ENCODE results near the gene CNP. TPM values are rescaled to one million over a fixed set of nuclear protein-coding genes. Genes with fewer than 3 reads are reported as not detected.
"Not testable (repeated sequence)": the region's sequence is repeated elsewhere in the genome, so short reads cannot be mapped to it uniquely, and the experiment has no call there.

Gene CNP
- total RNA-seq, 1 experiment from 2014 or later, result 104 TPM

DNA sequence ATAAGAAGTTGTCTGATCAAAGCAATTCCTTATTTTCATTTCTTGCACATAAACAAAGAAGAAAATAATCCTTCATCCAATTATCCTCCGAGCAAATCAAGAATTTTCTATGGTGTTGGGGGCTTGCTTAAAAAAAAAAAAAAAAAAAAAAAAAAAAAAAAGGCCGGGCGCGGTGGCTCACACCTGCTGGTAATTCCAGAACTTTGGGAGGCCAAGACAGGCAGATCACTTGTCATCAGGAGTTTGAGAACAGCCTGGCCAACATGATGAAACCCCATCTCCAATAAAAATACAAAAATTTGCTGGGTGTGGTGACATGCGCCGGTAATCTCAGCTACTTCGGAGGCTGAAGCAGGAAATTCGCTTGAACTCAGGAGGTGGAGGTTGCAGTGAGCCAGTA lies 19.3 kb downstream of the CNP start:
- DNase-seq (ENCODE audit: low read depth, low spot score), result no peak
- in situ Hi-C loops (cut with HindIII; ENCODE audit: low pct_unique_long_range_greater_than_20kb, low sequenced_read_pairs), result no loop called here

DNA sequence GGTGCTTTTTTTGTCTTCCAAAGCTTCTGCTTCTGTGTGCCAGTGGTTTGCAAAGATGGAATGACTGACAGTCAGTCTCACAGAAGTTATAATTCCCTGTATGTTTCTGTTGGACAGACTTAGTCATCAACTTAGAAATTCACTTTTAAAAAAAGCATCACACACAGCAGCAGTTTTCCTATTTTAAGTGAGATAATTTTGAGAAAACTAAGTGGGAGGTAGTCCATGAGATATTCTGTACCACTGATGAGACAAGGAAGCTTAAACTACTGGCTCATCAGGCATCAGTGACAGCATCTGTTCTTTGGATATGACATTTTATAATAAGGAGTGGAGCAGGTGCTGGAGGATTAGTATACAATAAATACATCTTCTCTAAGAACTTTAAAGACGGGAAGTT lies 20.0 kb downstream of the CNP start:
- DNase-seq (ENCODE audit: low read depth, low spot score), result no peak
- in situ Hi-C loops (cut with HindIII; ENCODE audit: low pct_unique_long_range_greater_than_20kb, low sequenced_read_pairs), result no loop called here

DNA sequence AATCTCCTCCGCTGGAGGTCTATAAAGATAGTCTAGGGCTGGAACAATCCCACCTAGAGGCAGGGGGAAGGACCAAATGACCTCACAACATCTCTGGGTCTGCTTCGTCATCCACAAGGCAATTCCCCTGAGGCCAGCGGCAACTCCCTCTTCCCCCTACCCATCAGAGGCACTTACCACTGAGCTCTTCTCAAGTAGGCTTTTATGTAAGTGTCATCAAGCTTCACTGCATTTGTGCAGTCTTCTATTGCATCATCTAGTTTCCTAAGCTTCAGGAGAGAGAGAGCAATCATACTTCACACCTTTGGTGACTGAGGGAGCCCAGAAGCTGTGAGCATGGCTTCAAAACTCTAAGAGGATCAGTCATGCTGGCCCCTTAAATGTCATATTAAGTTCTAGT lies 21.0 kb downstream of the CNP start:
- in situ Hi-C loops (cut with HindIII; ENCODE audit: low pct_unique_long_range_greater_than_20kb, low sequenced_read_pairs), result no loop called here
- DNase-seq (ENCODE audit: low read depth, low spot score), result no peak

DNA sequence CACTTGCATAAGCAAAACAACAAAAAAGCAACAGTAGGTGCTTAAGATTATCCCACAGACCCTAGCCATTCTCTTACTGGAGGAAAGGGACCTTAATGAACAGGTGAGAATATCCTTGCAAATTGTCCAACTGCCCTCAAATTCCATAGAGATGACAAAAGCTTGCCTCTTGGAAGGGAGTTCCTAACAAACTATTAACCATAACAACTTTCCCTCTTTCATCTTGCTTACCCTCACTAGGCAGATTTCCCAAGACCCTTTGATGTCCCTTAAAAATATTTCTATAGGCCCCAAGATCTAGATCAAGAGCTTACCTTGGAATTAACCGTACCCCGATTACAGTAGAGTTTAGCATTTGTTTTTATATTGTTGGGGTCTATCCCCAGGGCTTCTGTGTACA lies 21.8 kb downstream of the CNP start:
- DNase-seq (ENCODE audit: low read depth, low spot score), result no peak
- in situ Hi-C loops (cut with HindIII; ENCODE audit: low pct_unique_long_range_greater_than_20kb, low sequenced_read_pairs), result no loop called here

DNA sequence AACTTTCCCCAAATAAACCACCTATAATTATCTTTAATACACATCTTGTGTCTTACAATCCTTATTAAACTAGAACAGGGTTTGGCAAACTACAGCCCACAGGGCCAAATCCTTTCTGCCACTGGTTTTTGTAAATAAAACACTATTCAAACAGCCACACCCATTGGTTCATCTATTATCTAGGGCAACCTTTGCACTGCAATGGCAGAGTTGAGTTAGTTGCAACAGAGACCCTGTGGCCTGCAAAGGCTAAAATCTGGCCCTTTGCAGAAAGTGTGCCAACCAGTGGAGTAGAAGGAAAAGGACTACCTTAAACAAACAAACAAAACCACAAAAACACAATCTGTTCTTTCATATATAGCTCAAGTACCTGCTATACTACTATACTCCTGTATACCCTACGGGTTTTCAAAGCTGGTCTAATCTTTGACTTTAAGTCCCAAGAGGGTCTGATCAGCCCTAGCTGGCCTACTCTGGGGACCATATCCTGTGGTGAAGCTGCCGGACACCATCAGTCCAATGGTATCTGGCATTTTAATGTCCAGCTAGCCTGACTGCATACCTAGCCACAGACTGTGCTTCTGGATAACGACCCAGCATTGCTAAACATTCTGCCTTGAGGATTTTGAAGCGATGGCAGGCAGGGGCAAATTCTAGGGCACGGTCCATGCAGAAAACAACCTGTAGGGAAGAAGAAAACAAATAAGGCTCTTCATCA lies 23.3 kb downstream of the CNP start:
- DNase-seq (ENCODE audit: low read depth, low spot score), result no peak
- in situ Hi-C loops (cut with HindIII; ENCODE audit: low pct_unique_long_range_greater_than_20kb, low sequenced_read_pairs), result no loop called here

DNA sequence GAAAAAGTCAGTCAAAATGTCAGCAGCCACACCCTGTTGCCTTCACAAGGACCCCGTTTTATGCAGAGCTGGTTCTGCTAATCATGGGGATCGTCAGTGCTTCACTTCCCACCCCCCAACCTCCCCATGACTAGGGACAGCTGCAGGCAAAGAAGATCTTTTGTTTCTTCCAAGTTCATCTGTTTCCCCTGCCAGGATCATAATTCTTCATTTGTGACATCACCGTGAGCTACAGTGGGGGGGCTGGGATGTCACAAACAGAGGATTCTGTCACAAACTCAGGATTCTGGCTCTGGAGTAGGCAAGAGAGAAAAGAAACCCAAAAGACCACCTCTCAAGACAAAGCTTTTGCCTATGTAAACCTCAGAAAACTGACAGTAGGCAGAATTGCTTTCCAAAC lies 26.0 kb downstream of the CNP start:
- in situ Hi-C loops (cut with HindIII; ENCODE audit: low pct_unique_long_range_greater_than_20kb, low sequenced_read_pairs), result no loop called here
- peak; percentile 52 for DNase-seq (ENCODE audit: low read depth, low spot score)

DNA sequence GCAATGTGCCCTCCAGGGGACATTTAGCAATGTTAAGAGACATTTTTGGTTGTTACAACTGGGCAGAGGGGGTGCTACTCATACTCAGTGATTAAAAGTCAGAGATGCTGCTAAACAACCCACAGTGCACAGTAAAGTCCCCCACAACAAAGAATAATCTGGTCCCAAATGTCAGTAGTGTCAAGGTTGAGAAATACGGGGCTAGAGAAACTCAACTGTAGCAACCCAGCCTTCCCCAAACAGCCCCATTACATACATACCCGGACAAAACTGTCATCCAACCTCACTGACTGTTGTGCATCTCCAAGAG lies 30.2 kb downstream of the CNP start:
- DNase-seq (ENCODE audit: low read depth, low spot score), result no peak
- in situ Hi-C loops (cut with HindIII; ENCODE audit: low pct_unique_long_range_greater_than_20kb, low sequenced_read_pairs), result no loop called here

DNA sequence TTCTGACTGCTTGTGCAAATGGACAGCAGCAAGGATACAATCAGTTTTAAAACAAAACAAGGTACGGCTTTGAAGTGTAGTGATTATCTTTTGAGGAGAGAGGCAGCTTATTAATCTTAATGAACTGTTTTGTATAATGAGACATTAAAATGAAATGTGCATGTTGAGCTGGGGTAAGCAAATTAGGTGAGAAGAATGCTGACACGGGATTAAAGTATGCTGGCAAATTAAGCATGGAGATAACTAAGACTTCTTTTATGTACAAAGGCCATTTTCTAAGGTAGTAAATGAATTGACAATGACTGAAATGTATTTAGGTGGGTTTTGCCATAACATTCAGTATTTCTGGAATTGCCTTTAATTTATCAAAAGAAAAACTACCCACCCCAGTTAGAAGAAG lies 31.9 kb downstream of the CNP start:
- in situ Hi-C loops (cut with HindIII; ENCODE audit: low pct_unique_long_range_greater_than_20kb, low sequenced_read_pairs), result no loop called here
- no peak for DNase-seq (ENCODE audit: low read depth, low spot score)

DNA sequence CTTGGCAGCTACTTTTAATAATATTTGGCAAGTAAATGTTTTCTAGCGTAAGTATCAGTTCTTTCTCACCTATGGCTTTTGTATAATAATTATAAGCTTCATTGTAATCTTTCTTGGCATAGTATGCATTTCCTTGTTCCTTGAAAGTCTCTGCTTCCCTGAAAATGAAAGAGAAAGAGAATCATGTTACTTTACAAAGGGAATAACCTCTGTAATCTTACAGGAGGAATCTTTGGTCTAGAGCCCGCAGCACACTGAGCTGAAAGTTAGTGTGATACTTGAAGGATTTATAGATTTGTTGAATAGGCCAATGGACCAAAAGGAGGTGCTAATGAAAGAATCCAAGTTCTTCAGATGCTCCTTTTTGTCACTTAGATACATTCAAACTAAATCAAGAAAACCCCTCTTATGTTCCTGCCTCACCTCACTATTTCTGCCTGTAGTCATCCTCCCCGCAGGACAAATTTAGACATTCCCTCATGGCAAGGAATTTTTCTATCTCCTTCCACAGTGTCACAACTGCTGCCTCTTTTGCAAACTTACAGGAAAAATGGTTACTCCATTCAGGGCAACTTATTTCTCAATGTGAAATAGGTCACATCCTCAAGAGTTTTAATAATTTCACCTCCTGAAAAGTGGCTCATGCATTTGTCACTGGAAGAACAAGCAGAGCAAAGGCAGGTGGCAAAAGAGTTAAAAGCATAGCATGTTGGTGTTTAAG lies 34.0 kb downstream of the CNP start:
- in situ Hi-C loops (cut with HindIII; ENCODE audit: low pct_unique_long_range_greater_than_20kb, low sequenced_read_pairs), result no loop called here
- no peak for DNase-seq (ENCODE audit: low read depth, low spot score)

DNA sequence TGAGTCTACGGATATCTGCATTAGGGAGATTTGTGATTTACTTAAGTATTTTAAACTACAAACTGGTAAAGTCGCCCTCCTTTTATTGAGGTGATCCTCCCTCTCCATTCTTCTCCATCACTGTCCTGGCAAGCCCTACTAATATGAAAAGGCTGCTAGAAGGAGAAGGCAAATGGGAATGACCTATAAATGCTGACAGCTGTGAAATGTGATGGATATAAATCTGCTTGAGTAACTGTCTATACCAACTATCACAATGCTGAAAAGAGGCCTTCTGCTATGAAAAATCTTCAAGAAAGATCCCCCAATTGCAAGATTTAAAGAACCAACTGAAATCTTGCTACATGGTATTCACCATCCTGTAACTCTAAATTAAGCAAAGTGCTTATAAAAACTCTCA lies 35.1 kb downstream of the CNP start:
- in situ Hi-C loops (cut with HindIII; ENCODE audit: low pct_unique_long_range_greater_than_20kb, low sequenced_read_pairs), result no loop called here
- DNase-seq (ENCODE audit: low read depth, low spot score), result no peak

DNA sequence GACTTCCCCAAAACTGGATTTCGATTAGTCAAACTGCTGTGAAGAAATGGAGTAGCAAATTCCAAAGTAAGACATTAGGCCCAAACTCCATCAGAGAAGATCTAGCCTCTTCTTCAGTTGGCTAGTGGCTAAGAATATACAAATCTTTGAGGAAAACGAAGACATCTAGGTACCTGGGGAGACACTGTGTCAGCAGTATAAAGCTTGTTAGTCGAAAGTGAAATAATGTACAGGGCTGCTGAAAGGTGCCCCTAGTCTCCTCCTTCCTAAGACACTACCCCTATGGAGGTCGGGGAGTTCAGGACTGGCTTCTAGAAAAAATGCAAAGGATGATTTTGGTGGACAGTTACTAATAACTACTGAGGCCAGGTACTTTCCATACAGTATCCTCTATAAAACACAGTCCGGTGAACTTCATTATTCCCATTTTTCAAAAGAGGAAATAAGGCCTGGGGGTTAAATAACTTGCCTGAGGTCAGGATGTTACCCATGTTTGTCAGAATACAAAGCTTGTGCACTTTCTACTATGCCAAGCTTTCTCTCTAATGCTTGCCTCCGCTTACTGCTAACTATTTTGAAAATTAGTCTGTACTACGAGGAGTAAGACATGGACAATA lies 35.7 kb downstream of the CNP start:
- DNase-seq (ENCODE audit: low read depth, low spot score), result no peak
- in situ Hi-C loops (cut with HindIII; ENCODE audit: low pct_unique_long_range_greater_than_20kb, low sequenced_read_pairs), result no loop called here

DNA sequence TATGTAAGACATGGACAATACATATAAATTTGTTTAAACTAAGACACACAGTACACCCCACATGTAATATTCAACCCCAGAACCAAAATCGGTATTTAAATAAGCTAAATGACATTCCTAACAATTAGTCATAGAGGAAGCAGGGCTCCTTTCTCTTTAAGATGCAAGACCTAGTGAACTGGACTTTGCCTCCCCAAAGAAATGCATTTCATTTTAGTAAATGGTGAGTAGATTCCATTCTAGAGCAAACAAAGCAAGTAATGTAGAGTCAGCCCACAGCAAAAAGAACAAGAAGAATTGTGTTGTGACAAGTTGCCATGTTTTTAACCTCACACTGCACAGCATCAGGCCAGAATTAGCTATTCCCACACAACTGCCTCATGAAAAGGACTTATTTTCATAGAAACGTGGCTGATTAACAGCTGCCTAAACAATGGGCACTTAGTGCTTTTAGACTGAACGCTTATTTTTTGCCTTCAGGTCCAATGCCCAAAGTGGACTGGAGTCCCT lies 36.3 kb downstream of the CNP start:
- DNase-seq (ENCODE audit: low read depth, low spot score), result no peak
- in situ Hi-C loops (cut with HindIII; ENCODE audit: low pct_unique_long_range_greater_than_20kb, low sequenced_read_pairs), result no loop called here

DNA sequence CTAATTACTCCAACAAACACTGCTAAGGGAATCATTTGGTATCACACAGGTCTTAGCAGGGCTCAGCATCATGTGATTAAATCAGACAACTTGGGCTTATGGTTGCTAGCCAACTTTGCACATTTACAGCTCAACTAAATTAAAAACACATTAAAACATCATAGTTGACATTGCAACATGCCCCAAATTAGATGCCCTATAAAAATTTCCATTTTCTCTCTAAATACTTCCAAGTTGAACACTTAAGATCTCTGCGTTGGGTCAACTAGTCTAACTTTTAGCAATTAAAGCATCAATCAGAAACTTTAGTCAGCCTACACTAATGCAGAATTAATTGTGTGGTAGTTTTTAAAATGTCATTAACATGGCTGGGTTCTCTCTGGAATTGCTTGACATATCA lies 38.6 kb downstream of the CNP start:
- DNase-seq (ENCODE audit: low read depth, low spot score), result no peak
- in situ Hi-C loops (cut with HindIII; ENCODE audit: low pct_unique_long_range_greater_than_20kb, low sequenced_read_pairs), result no loop called here

DNA sequence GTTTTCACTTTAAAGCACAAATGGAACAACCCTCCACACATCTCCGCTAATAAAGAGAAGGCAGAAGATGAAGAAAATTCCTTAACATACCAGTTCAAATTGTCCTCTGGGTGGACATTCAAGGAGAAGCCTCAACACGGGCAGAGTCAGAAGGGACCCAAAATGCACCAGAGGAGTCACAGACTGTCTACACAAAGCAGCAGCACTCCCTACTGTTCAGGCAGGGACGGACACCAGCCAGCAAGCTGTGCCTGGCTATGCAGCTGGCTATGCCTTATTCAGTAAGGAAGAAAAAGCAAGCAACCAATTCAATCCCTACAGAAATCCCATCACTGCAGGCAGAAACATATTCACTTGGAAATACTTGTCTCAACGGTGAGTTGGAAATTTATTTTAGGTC lies 42.6 kb downstream of the CNP start:
- in situ Hi-C loops (cut with HindIII; ENCODE audit: low pct_unique_long_range_greater_than_20kb, low sequenced_read_pairs), result no loop called here
- DNase-seq (ENCODE audit: low read depth, low spot score), result peak; percentile 18

DNA sequence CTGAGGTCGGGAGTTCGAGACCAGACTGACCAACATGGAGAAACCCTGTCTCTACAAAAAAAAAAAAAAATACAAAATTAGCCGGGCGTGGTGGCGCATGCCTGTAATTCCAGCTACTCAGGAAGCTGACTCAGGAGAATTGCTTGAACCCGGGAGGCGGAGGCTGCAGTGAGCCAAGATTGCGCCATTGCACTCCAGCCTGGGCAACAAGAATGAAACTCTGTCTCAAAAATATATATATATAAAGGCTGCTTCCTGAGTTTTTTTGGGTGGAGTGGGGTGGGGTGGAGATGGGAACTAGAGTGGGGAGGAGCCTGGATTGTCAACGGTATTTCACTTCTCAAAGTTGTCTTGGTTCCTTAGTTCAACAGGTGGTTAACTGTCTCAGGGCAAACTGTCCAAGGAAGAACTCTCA lies 43.7 kb downstream of the CNP start:
- in situ Hi-C loops (cut with HindIII; ENCODE audit: low pct_unique_long_range_greater_than_20kb, low sequenced_read_pairs); DNase-seq (ENCODE audit: low read depth, low spot score): not testable (repeated sequence)

DNA sequence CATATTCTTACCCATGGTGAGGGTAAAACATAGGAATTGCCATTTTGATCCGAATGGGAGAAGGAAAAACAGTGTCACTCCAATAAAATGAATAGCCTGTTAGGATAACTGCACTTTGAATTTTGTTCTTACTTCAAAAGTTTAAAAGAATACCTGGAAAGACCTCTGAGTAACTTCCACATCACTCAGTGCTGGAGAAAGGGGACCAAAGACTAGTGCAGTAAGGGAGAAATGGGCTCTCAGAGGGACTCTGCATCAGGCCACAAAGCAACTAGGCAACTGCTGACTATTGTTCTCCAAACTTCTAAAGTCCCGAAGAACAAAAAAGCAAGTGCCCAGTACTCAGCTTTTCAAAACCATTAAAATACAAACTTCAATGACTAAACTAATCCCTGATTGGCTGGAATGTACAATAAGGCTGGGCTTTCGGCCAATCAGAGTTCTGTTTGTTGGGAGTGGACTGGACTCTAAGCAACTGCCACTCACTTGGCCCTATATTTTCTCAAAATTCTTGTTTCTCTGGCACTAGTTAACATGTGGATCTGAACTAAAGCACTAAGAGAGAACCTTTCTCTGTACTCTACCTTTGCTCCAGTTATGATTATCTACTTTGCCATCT lies 44.4 kb downstream of the CNP start:
- in situ Hi-C loops (cut with HindIII; ENCODE audit: low pct_unique_long_range_greater_than_20kb, low sequenced_read_pairs), result no loop called here
- DNase-seq (ENCODE audit: low read depth, low spot score), result peak; percentile 60

DNA sequence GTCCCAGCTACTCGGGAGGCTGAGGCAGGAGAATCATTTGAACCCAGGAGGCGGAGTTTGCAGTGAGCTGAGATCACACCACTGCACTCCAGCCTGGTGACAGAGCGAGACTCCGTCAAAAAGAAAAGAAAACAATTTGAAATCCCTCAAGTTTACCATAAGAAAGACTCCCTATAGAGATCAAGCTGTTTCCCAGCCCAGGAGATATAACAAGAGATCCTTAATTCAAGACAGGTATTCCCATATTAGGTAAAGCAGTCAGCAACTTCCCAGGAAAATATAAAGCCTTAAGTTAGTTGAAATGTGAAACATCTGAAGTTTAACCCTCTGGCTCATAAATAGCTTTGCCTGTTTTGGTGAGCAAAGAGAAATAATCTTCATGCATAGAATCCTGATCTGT lies 45.8 kb downstream of the CNP start:
- in situ Hi-C loops (cut with HindIII; ENCODE audit: low pct_unique_long_range_greater_than_20kb, low sequenced_read_pairs); DNase-seq (ENCODE audit: low read depth, low spot score): not testable (repeated sequence)

DNA sequence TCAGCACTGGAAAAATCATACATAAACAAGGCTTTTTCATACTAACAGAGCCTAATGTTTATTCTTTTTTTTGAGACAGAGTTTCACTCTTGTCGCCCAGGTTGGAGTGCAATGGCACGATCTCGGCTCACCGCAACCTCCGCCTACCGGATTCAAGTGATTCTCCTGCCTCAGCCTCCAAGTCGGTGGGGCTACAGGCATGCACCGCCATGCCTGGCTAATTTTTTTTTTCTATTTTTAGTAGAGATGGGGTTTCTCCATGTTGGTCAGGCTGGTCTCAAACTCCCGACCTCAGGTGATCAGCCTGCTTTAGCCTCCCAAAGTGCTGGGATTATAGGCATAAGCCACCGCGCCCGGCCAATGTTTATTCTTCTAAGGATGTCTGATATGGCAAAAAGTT lies 47.1 kb downstream of the CNP start:
- DNase-seq (ENCODE audit: low read depth, low spot score); in situ Hi-C loops (cut with HindIII; ENCODE audit: low pct_unique_long_range_greater_than_20kb, low sequenced_read_pairs): not testable (repeated sequence)

Measured in SK-MEL-5 (cell line).